HG03159 (cell line): ENCODE data around the gene ENGASE.
"Not testable (repeated sequence)": the region's sequence is repeated elsewhere in the genome, so short reads cannot be mapped to it uniquely, and the experiment has no call there.

Source experiments
- ATAC-seq: cut with Tn5 transposase; IDR thresholded peaks from one replicate; pipeline ENCODE4 v1.9.1; 2021; ENCODE audit warnings: mild to moderate bottlenecking, moderate library complexity; ENCODE audit not compliant: unreplicated experiment

Gene ENGASE

GRCh38 chr17:79052131-79052530, 22.5 kb upstream of the ENGASE start:
- ATAC-seq, result no peak

GRCh38 chr17:79053251-79053925, 21.2 kb upstream of the ENGASE start:
- ATAC-seq, result no peak

GRCh38 chr17:79054200-79054960, 20.2 kb upstream of the ENGASE start:
- ATAC-seq, result no peak

DNA sequence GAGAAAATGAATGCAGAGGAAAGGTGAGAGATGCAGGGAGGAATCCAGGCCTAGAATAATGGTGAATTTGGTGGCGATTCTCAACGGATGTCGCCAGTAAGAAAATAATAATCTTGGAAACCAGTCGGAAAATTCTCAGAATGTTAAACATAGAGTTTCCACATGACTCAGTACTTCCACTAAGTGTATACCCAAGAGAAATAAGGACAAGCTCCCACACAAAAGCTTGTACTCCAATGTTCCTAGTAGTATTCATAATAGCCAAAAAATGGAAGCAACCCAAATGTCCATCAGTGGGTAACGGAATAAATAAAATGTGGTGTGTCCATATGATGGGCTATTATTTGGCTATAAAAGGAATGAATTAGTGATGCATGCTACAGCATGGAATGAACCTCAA, 19.4 kb upstream of the ENGASE start:
- no peak for ATAC-seq

DNA sequence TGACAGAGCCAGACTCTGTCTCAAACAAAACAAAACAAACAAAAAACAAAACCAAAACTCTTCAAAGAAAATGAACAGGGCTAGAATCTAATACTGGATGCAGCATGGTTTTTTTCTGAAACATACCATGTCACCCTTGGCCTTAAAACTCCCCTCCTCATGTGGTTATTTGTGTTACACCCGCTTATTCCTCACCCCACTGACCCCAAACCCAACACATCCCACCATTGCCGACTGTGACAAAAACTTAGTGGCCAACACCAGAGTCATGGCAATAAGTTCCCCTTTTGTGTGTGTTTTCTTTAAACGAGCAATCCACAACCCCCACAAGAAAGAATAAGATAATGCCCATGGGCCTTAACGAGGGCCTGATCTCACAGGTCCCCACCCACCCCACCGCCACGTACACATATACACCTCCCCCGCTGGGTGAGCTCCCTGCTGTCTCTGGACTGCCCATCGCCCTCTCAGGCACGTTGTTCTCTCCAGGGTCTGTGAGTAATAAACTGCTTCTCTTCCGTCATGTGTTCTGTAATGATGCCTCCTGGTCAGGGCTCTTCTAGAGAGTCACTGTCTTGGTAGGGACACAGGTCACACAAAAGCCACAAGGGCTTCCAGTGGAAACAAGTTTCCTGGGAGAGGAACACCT, 16.8 kb upstream of the ENGASE start:
- no peak for ATAC-seq

GRCh38 chr17:79062691-79063090, 11.9 kb upstream of the ENGASE start:
- no peak for ATAC-seq

GRCh38 chr17:79064026-79064425, 10.6 kb upstream of the ENGASE start:
- no peak for ATAC-seq

DNA sequence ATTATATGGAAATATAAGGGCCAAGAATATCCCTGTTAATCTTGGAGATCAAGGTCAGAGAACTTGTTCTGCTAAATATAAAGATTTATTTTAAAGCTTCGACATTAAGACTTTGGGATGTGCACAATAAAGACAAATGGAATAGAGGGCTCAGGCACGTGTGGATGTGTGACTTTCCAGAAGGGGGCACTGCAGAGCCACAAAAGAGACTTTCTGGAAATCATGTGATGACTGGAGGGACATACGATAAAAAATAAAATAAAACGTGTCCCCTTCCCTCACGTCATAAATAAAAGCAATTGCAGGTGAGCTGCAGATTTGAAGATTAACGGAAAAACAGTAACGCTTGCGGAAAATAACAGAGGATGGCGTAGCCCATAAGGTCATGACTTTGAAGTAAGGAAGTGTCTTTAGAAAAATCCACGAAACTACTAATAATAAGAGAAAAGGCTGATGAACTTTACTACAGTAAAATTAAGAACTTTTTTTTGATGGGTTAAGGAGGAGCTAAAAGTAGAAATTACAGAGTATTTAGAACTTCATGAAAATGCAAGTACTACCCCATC, 9.4 kb upstream of the ENGASE start:
- ATAC-seq, result no peak

GRCh38 chr17:79066963-79067362, 7.7 kb upstream of the ENGASE start:
- ATAC-seq, result no peak

DNA sequence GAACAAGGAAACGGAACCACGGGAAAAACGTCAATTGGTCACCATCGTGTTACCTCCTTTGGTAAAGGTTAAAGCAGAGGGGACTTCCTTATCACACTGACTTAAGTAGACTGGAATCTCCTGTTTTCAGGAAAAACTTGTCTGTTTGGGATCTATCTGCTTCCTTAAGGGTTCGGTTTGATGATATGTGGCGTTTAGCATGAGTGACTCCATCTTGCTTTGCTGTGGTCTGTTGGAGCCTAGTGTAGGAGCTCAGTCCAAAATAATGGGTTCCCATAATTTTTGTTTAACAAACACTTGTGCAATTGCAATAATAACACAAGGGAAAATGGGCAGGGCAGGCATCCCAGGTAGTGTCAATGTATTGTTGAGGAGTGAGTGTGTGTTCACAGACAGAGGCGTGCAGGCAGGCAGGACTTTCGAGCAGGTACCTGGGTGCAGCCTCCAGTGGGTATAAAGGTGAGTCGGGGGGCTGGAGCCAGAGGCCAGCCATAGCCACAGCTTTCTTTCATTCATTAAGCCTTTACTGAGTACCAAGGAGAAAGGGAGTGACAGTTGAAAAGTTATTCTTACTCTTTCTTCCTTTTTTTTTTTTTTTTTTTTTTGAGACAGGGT, 4.3 kb upstream of the ENGASE start:
- no peak for ATAC-seq

GRCh38 chr17:79071161-79071740, 3.4 kb upstream of the ENGASE start:
- no peak for ATAC-seq

DNA sequence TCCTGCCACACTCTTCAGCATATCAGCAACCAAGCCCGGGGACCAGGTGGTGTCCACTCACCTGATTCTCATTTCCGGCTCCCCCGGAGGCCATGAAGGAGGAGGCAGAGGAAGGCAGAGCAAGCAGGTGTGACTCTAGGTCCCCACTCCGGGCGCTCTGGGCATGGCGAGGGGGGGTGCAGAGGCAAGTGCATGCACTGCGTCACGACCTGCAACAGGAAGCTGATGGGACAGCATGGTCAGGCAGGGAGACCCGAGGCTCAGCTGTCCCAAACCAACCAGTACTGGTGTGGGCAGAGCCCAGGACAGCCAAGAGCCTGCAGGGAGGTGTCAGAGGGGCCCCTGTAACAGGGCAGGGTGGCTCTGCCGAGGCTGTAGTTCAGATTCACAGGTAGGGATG, 2.1 kb upstream of the ENGASE start:
- no peak for ATAC-seq

GRCh38 chr17:79073016-79073705, 1.5 kb upstream of the ENGASE start:
- no peak for ATAC-seq

- ATAC-seq, result no peak
These were observed 927 bp upstream of the ENGASE start for GRCh38 chr17:79073706-79074088.

- ATAC-seq, result not testable (repeated sequence)
These were observed 439 bp upstream of the ENGASE start for GRCh38 chr17:79074121-79074648.

- no peak for ATAC-seq
These were observed 774 bp downstream of the ENGASE start for GRCh38 chr17:79075446-79075750.

- ATAC-seq, result no peak
These were observed 1.3 kb downstream of the ENGASE start for GRCh38 chr17:79075861-79076406.

- ATAC-seq, result no peak
These were observed 3.0 kb downstream of the ENGASE start for GRCh38 chr17:79077587-79077986.

- ATAC-seq, result no peak
These were observed 4.0 kb downstream of the ENGASE start for GRCh38 chr17:79078476-79079190.
